ENCODE data around the gene CCDC80.

CCDC80 gene

DNA sequence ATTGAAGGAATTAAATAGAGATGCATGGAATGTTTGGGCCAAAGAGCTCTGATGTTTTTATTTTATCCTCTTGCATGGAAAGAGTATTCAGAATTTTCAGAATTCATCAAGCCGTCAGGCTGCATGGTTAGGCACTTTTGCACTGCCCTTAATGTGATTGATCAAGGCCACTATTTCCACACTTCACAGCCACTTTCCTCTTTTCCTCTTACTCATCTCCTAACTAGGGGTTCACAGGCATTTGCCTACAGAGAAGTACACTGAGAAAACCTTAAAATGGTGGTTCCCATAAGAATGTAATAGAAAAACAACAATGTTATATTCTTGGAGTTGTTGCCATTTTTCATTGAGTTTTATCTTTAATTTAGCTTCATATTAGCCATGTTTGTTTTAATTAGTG is 68.2 kb downstream of the CCDC80 start (continued):
- TF ChIP-seq, protein P1, sequence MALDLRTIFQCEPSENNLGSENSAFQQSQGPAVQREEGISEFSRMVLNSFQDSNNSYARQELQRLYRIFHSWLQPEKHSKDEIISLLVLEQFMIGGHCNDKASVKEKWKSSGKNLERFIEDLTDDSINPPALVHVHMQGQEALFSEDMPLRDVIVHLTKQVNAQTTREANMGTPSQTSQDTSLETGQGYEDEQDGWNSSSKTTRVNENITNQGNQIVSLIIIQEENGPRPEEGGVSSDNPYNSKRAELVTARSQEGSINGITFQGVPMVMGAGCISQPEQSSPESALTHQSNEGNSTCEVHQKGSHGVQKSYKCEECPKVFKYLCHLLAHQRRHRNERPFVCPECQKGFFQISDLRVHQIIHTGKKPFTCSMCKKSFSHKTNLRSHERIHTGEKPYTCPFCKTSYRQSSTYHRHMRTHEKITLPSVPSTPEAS (tag by site-specific recombination; IDR thresholded peaks at IDR 0.05): no peak
- TF ChIP-seq, protein P2, sequence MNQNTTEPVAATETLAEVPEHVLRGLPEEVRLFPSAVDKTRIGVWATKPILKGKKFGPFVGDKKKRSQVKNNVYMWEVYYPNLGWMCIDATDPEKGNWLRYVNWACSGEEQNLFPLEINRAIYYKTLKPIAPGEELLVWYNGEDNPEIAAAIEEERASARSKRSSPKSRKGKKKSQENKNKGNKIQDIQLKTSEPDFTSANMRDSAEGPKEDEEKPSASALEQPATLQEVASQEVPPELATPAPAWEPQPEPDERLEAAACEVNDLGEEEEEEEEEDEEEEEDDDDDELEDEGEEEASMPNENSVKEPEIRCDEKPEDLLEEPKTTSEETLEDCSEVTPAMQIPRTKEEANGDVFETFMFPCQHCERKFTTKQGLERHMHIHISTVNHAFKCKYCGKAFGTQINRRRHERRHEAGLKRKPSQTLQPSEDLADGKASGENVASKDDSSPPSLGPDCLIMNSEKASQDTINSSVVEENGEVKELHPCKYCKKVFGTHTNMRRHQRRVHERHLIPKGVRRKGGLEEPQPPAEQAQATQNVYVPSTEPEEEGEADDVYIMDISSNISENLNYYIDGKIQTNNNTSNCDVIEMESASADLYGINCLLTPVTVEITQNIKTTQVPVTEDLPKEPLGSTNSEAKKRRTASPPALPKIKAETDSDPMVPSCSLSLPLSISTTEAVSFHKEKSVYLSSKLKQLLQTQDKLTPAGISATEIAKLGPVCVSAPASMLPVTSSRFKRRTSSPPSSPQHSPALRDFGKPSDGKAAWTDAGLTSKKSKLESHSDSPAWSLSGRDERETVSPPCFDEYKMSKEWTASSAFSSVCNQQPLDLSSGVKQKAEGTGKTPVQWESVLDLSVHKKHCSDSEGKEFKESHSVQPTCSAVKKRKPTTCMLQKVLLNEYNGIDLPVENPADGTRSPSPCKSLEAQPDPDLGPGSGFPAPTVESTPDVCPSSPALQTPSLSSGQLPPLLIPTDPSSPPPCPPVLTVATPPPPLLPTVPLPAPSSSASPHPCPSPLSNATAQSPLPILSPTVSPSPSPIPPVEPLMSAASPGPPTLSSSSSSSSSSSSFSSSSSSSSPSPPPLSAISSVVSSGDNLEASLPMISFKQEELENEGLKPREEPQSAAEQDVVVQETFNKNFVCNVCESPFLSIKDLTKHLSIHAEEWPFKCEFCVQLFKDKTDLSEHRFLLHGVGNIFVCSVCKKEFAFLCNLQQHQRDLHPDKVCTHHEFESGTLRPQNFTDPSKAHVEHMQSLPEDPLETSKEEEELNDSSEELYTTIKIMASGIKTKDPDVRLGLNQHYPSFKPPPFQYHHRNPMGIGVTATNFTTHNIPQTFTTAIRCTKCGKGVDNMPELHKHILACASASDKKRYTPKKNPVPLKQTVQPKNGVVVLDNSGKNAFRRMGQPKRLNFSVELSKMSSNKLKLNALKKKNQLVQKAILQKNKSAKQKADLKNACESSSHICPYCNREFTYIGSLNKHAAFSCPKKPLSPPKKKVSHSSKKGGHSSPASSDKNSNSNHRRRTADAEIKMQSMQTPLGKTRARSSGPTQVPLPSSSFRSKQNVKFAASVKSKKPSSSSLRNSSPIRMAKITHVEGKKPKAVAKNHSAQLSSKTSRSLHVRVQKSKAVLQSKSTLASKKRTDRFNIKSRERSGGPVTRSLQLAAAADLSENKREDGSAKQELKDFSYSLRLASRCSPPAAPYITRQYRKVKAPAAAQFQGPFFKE (tag by site-specific recombination; IDR thresholded peaks at IDR 0.05; ENCODE audit: borderline replicate concordance): no peak
- no peak for TF ChIP-seq ZNF404 (tag by site-specific recombination; IDR thresholded peaks at IDR 0.05)
- TF ChIP-seq ZNF266 (tag by site-specific recombination; IDR thresholded peaks at IDR 0.05; ENCODE audit: low read depth): no peak
- no peak for TF ChIP-seq ZNF391 (tag by site-specific recombination; IDR thresholded peaks at IDR 0.05; ENCODE audit: borderline replicate concordance, low read depth)
- TF ChIP-seq, protein P3, sequence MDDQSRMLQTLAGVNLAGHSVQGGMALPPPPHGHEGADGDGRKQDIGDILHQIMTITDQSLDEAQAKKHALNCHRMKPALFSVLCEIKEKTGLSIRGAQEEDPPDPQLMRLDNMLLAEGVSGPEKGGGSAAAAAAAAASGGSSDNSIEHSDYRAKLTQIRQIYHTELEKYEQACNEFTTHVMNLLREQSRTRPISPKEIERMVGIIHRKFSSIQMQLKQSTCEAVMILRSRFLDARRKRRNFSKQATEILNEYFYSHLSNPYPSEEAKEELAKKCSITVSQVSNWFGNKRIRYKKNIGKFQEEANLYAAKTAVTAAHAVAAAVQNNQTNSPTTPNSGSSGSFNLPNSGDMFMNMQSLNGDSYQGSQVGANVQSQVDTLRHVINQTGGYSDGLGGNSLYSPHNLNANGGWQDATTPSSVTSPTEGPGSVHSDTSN (CRISPR knock-in tag; IDR thresholded peaks at IDR 0.05): no peak
- no peak for TF ChIP-seq ZIC2 (tag by site-specific recombination; IDR thresholded peaks at IDR 0.05)
- TF ChIP-seq EGR2 (tag by site-specific recombination; IDR thresholded peaks at IDR 0.05; ENCODE audit: low read depth): no peak
- TF ChIP-seq ZNF777 (tag by site-specific recombination; IDR thresholded peaks at IDR 0.05; ENCODE audit: borderline replicate concordance): no peak
- no peak for TF ChIP-seq ZBTB20 (tag by site-specific recombination; IDR thresholded peaks at IDR 0.05)
- TF ChIP-seq ZFP3 (tag by site-specific recombination; IDR thresholded peaks at IDR 0.05; ENCODE audit: low read depth): no peak
- no peak for TF ChIP-seq ZNF843 (tag by site-specific recombination; IDR thresholded peaks at IDR 0.05)
- no peak for TF ChIP-seq ZNF510 (tag by site-specific recombination; IDR thresholded peaks at IDR 0.05; ENCODE audit: insufficient replicate concordance)
- TF ChIP-seq ZNF133 (tag by site-specific recombination; IDR thresholded peaks at IDR 0.05): no peak
- no peak for TF ChIP-seq ZSCAN16 (tag by site-specific recombination; IDR thresholded peaks at IDR 0.05)

DNA sequence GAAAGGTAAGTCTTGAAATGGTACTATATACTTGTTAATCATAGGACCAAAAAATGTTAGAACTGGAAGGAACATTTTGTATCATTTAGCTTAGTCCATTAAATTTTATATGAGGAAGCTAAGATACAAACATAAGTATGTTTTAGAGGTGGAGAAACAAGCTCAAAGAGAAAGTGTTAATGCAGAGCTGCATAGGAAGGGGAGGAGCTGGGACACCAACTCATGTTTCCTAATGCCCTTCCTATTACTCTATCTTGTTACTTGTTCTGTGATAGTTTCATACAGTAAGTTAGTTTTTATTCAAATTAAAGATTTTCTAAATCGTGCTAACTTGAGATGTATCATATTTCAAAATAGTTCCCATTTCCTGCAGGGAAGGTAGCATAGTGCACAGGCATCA is 71.7 kb downstream of the CCDC80 start:
- no peak for TF ChIP-seq ZNF214 (tag by site-specific recombination; IDR thresholded peaks at IDR 0.05; ENCODE audit: borderline replicate concordance)
- no peak for TF ChIP-seq ZNF623 (tag by site-specific recombination; IDR thresholded peaks at IDR 0.05)
- no peak for TF ChIP-seq ZNF473 (tag by site-specific recombination; IDR thresholded peaks at IDR 0.05)
- Histone ChIP-seq H3K36me3 (ENCODE audit: control insufficient read depth in 2 of 2, insufficient read depth in 1 of 2, low read length in 2 of 2) (peaks cover 0 to 35% of the 10 kb centered on the region in 2 experiments; a peak in 1 of 3 replicates), H3K9me3 (ENCODE audit: control insufficient read depth, insufficient read depth, low read depth, low read length) (no peaks in the 10 kb centered on the region), H3K4me3 (ENCODE audit: low read depth, low read length) (no peak overlapping the region), H3K27ac (ENCODE audit: extremely low read depth, low read depth, low read length) (no peak overlapping the region), H3K4me1 (ENCODE audit: control insufficient read depth, insufficient read depth, low read length) (no peaks in the 10 kb centered on the region)
- ChIA-PET POLR2A (no interaction called here), CTCF (interaction anchor here (0.5 to 1.5 kb wide), 2 partner anchors 13 to 278 kb away, joined by 4 to 6 read pairs; no protein-coding TSS in a partner anchor)
